ENCODE data around the gene FAHD2A.

- TF ChIP-seq EZH2 (IDR thresholded peaks at IDR 0.05; ENCODE audit: low read length) (no peak), CTCF (optimal IDR thresholded peaks at IDR 0.05 in 1 of 3, IDR thresholded peaks at IDR 0.05 in 1 of 3, conservative IDR thresholded peaks at IDR 0.05 in 1 of 3; ENCODE audit: extremely low read depth in 1 of 3, insufficient read depth in 2 of 3, low read length in 3 of 3) (peak; percentile 84 to 100 (median 87))
These were observed 13.0 kb upstream of the FAHD2A start for GRCh38 chr2:95389245-95390119.

All from keratinocyte (primary cell).